Measurements from ENCODE around the gene NELFCD. TPM values are rescaled to one million over a fixed set of nuclear protein-coding genes. Genes with fewer than 3 reads are reported as not detected.

Gene NELFCD
- total and polyA plus RNA-seq, 2 donors (not counting 1 experiment from before 2014, with no cell fraction given) = 80.2 to 107 TPM

GRCh38 chr20:58997141-58997770 is 16.2 kb downstream of the NELFCD start:
- intact Hi-C loops (cut with micrococcal nuclease) = no loop called here
- peaks cover 40% of the 10 kb centered on the region for H3K79me2 ChIP-seq (ENCODE audit: control insufficient read depth, insufficient read depth, low read length)
- peaks cover 3 to 92% of the 10 kb centered on the region in 2 experiments for H3K36me3 ChIP-seq (replicated peaks in 1 of 2; ENCODE audit: control extremely low read depth in 1 of 2, control insufficient read depth in 1 of 2, extremely low read depth in 1 of 2, insufficient read depth in 2 of 2, low read length in 1 of 2)
- no peak overlapping the region for H3K4me3 ChIP-seq (ENCODE audit: control extremely low read depth in 1 of 5, extremely low read depth in 1 of 5, insufficient read depth in 1 of 5, low read depth in 2 of 5, low read length in 4 of 5)
- peak overlapping the region; percentile 68 for H3K27ac Mint-ChIP-seq
- H2AFZ ChIP-seq (ENCODE audit: insufficient read depth, low read depth, low read length, poor library complexity, severe bottlenecking) = no peak overlapping the region
- no peak for ATAC-seq (ENCODE audit: low read depth)
- no peaks in the 10 kb centered on the region for H3K27me3 Mint-ChIP-seq
- peaks cover 56% of the 10 kb centered on the region for H4K20me1 ChIP-seq (ENCODE audit: control insufficient read depth, insufficient read depth, low read length, poor library complexity, severe bottlenecking)
- 97% methylated on average over 18 of the region's 24 CpGs for WGBS (ENCODE audit: insufficient coverage)
- TF ChIP-seq EZH2 (IDR thresholded peaks at IDR 0.05; ENCODE audit: borderline replicate concordance, insufficient read depth, low read depth, low read length, poor library complexity, severe bottlenecking) (no peak), CTCF (IDR thresholded peaks at IDR 0.05) (no peak)
- peaks cover 56% of the 10 kb centered on the region for H3K4me1 Mint-ChIP-seq
- no peak overlapping the region for H3K4me2 ChIP-seq (replicated peaks; ENCODE audit: low read depth, low read length, poor library complexity, severe bottlenecking)
- POLR2A ChIA-PET = interaction anchor here (0.7 to 1.8 kb wide), 2 partner anchors 35 to 346 kb away, joined by 7 to 12 read pairs; partner anchors contain the start of genes ATP5F1E and STX16
- H3K27ac ChIP-seq (ENCODE audit: low read length in 2 of 2) = no peak overlapping the region
- no peak overlapping the region for H3K4me3 Mint-ChIP-seq
- peaks cover 22 to 38% of the 10 kb centered on the region in 2 donors for H3K4me1 ChIP-seq (ENCODE audit: control insufficient read depth in 2 of 2, insufficient read depth in 2 of 2, low read length in 2 of 2)
- no peaks in the 10 kb centered on the region for H3K9me3 Mint-ChIP-seq (ENCODE audit: insufficient read depth)
- H3K9ac ChIP-seq (ENCODE audit: low read length) = no peak overlapping the region
- CTCF ChIA-PET = interaction anchor here (0.8 kb wide), 1 partner anchor 210 kb away, joined by 4 read pairs; no protein-coding TSS in a partner anchor
- no peaks in the 10 kb centered on the region for H3K9me3 ChIP-seq (ENCODE audit: control extremely low read depth in 1 of 3, control insufficient read depth in 2 of 3, insufficient read depth in 1 of 3, low read length in 2 of 3)
- H3K27me3 ChIP-seq (replicated peaks in 1 of 4; ENCODE audit: control extremely low read depth in 1 of 4, control insufficient read depth in 3 of 4, insufficient read depth in 4 of 4, low read length in 3 of 4) = no peaks in the 10 kb centered on the region
- DNase-seq = no peak

- Mint-ChIP-seq H3K4me3 (no peak overlapping the region), H3K9me3 (ENCODE audit: insufficient read depth) (no peaks in the 10 kb centered on the region), H3K4me1 (peaks cover 56% of the 10 kb centered on the region), H3K27ac (peak overlapping the region; percentile 41), H3K27me3 (no peaks in the 10 kb centered on the region)
- TF ChIP-seq CTCF (IDR thresholded peaks at IDR 0.05) (no peak), EZH2 (IDR thresholded peaks at IDR 0.05; ENCODE audit: borderline replicate concordance, insufficient read depth, low read depth, low read length, poor library complexity, severe bottlenecking) (no peak)
- Histone ChIP-seq H3K4me3 (ENCODE audit: control extremely low read depth in 1 of 5, extremely low read depth in 1 of 5, insufficient read depth in 1 of 5, low read depth in 2 of 5, low read length in 4 of 5) (no peak overlapping the region), H3K27me3 (replicated peaks in 1 of 4; ENCODE audit: control extremely low read depth in 1 of 4, control insufficient read depth in 3 of 4, insufficient read depth in 4 of 4, low read length in 3 of 4) (no peaks in the 10 kb centered on the region), H4K20me1 (ENCODE audit: control insufficient read depth, insufficient read depth, low read length, poor library complexity, severe bottlenecking) (peaks cover 70% of the 10 kb centered on the region), H3K79me2 (ENCODE audit: control insufficient read depth, insufficient read depth, low read length) (peaks cover 54% of the 10 kb centered on the region), H3K4me2 (replicated peaks; ENCODE audit: low read depth, low read length, poor library complexity, severe bottlenecking) (no peak overlapping the region), H3K9me3 (ENCODE audit: control extremely low read depth in 1 of 3, control insufficient read depth in 2 of 3, insufficient read depth in 1 of 3, low read length in 2 of 3) (no peaks in the 10 kb centered on the region), H2AFZ (ENCODE audit: insufficient read depth, low read depth, low read length, poor library complexity, severe bottlenecking) (no peak overlapping the region), H3K36me3 (replicated peaks in 1 of 2; ENCODE audit: control extremely low read depth in 1 of 2, control insufficient read depth in 1 of 2, extremely low read depth in 1 of 2, insufficient read depth in 2 of 2, low read length in 1 of 2) (peaks cover 1 to 91% of the 10 kb centered on the region in 2 experiments), H3K4me1 (ENCODE audit: control insufficient read depth in 2 of 2, insufficient read depth in 2 of 2, low read length in 2 of 2) (peaks cover 29 to 43% of the 10 kb centered on the region in 2 donors), H3K9ac (ENCODE audit: low read length) (no peak overlapping the region), H3K27ac (ENCODE audit: low read length in 2 of 2) (no peak overlapping the region)
- POLR2A ChIA-PET = no interaction called here
- CTCF ChIA-PET = no interaction called here
- intact Hi-C loops (cut with micrococcal nuclease) = no loop called here
- 87% methylated on average over 9 of the region's 11 CpGs for WGBS (ENCODE audit: insufficient coverage)
- ATAC-seq (ENCODE audit: low read depth) (no peak), DNase-seq (no peak)
Measured at GRCh38 chr20:58998656-58999055, 17.6 kb downstream of the NELFCD start.
